ENCODE data around the gene ITGA11. TPM values are rescaled to one million over a fixed set of nuclear protein-coding genes. Genes with fewer than 3 reads are reported as not detected.

ITGA11 gene
- total and polyA plus RNA-seq, 2 of the 4 experiments (the other 2 are of a cell fraction) = 4.1 to 6.6 TPM

DNA sequence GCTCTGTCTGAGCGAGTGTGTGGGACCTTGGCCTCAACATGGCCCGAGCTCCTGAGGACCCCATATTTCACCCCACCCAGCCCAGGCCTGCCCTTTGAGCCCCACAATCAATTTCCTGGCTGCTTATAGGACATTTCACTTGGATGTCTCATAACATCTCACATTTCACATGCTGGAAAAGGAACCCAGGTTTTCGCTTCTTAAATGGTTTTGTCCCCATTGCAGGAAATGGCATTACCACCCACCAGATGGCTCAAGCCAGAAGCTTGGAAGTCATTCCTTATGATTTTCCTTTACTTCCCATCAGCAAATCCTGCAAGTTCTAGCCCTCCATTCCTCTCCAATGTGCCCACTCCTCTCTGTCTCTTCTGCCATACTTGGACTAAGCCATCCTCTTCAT is 14.9 kb downstream of the ITGA11 start:
- Histone ChIP-seq H3K27me3 (ENCODE audit: control insufficient read depth, insufficient read depth, low read length) (no peaks in the 10 kb centered on the region), H2AK5ac (ENCODE audit: low read depth, low read length) (peak overlapping the region; percentile 47; the same call in 1 of the 2 replicates), H3K27ac (ENCODE audit: insufficient read depth, low read length) (no peak overlapping the region), H2BK120ac (ENCODE audit: low read depth, low read length) (no peak overlapping the region), H3K14ac (replicated peaks; ENCODE audit: low read depth, low read length) (no peak overlapping the region), H3K9me1 (ENCODE audit: insufficient read depth, low read length) (peaks cover 33% of the 10 kb centered on the region), H3K4me2 (ENCODE audit: low read depth, low read length) (no peak overlapping the region), H4K20me1 (ENCODE audit: insufficient read depth, low read length) (peaks cover 14% of the 10 kb centered on the region; the same call in 1 of the 2 replicates), H4K5ac (ENCODE audit: low read depth, low read length) (no peak overlapping the region), H3K4ac (ENCODE audit: low read depth, low read length) (no peak overlapping the region), H3K36me3 (ENCODE audit: control insufficient read depth, insufficient read depth, low read length) (peaks cover 2% of the 10 kb centered on the region; the same call in 1 of the 2 replicates), H3K23ac (ENCODE audit: low read depth, low read length) (no peak overlapping the region), H2AK9ac (replicated peaks; ENCODE audit: low read depth, low read length, poor library complexity) (no peak overlapping the region), H2BK5ac (ENCODE audit: low read depth, low read length, poor library complexity, severe bottlenecking) (no peak overlapping the region), H2AFZ (replicated peaks; ENCODE audit: low read length, poor library complexity) (no peak overlapping the region), H3K4me1 (ENCODE audit: control insufficient read depth, insufficient read depth, low read length) (peaks cover 23% of the 10 kb centered on the region), H2BK20ac (ENCODE audit: low read depth, low read length) (no peak overlapping the region), H3K9me3 (ENCODE audit: control insufficient read depth, insufficient read depth, low read length) (no peaks in the 10 kb centered on the region), H3K18ac (ENCODE audit: low read depth, low read length) (no peak overlapping the region), H3K56ac (ENCODE audit: extremely low read depth, insufficient read depth, low read length) (no peak overlapping the region), H2BK15ac (ENCODE audit: low read depth, low read length) (no peak overlapping the region), H4K8ac (ENCODE audit: low read depth in 2 of 2, low read length in 2 of 2) (no peak overlapping the region), H3K9ac (ENCODE audit: low read depth, low read length) (no peak overlapping the region), H4K91ac (ENCODE audit: insufficient read depth, low read depth, low read length) (no peak overlapping the region), H3K79me1 (ENCODE audit: low read depth in 1 of 2, low read length in 2 of 2) (peaks cover 3 to 48% of the 10 kb centered on the region in 2 experiments; a peak in 3 of 4 replicates), H3K4me3 (ENCODE audit: insufficient read depth, low read depth, low read length) (no peak overlapping the region)
- intact Hi-C loops (cut with micrococcal nuclease) = no loop called here
- DNase-seq (no peak), ATAC-seq (ENCODE audit: low read depth) (no peak)
- POLR2A ChIA-PET (ENCODE audit: unreplicated experiment) = no interaction called here
- in situ Hi-C loops (cut with MboI; ENCODE audit: low sequenced_read_pairs) = no loop called here
- TF ChIP-seq CEBPB (IDR thresholded peaks at IDR 0.05; ENCODE audit: low read depth, low read length) (no peak), NFE2L2 (IDR thresholded peaks at IDR 0.05; ENCODE audit: low read depth, low read length) (no peak), RCOR1 (IDR thresholded peaks at IDR 0.05; ENCODE audit: insufficient replicate concordance, low read length) (no peak), MXI1 (IDR thresholded peaks at IDR 0.05; ENCODE audit: borderline replicate concordance, low read depth, low read length) (no peak), BHLHE40 (IDR thresholded peaks at IDR 0.05; ENCODE audit: low read depth, low read length) (no peak), FOS (IDR thresholded peaks at IDR 0.05; ENCODE audit: low read depth, low read length) (no peak), SMC3 (IDR thresholded peaks at IDR 0.05; ENCODE audit: low read depth, low read length) (no peak), CHD1 (IDR thresholded peaks at IDR 0.05; ENCODE audit: low read depth, low read length) (no peak)
- WGBS, 2 experiments (ENCODE audit: extremely low coverage in 2 of 2, insufficient read length in 1 of 2) = 60% methylated on average over 2 of the region's 3 CpGs; no CpG with 5 or more reads in 1 of the 2 experiments
- dilution Hi-C loops (cut with HindIII; ENCODE audit: low sequenced_read_pairs, unreplicated experiment) = no loop called here
- CTCF ChIA-PET = interaction anchor here (0.6 kb wide), 1 partner anchor 95 kb away, joined by 5 read pairs; no protein-coding TSS in a partner anchor
- BruUV-seq (replicated peaks) = no TSS peak

Data from IMR-90 (cell line).